GM10266 (cell line): ENCODE measurements around the gene CMTM1.

ENCODE experiments used
- DNase-seq: peaks from one replicate; pipeline ENCODE4 v3.0.0; 2012; ENCODE audit errors: extremely low spot score
- CTCF ChIP-seq: IDR thresholded peaks from 2 replicates; pipeline ENCODE4 v1.5.1; 2012; ENCODE audit warnings: mild to moderate bottlenecking, low read depth; ENCODE audit not compliant: control insufficient read depth, insufficient read depth; ENCODE audit errors: missing control alignments

CMTM1 gene

GRCh38 chr16:66614161-66614802 is 48.0 kb downstream of the CMTM1 start:
- DNase-seq: no peak
- no peak for TF ChIP-seq CTCF

- TF ChIP-seq CTCF: no peak
- DNase-seq: no peak
These were observed 49.9 kb downstream of the CMTM1 start for GRCh38 chr16:66616169-66616568.

GRCh38 chr16:66616592-66616991 is 50.4 kb downstream of the CMTM1 start:
- no peak for TF ChIP-seq CTCF
- no peak for DNase-seq

- DNase-seq: no peak
- TF ChIP-seq CTCF: no peak
These were observed 50.8 kb downstream of the CMTM1 start for GRCh38 chr16:66617010-66617434.

- no peak for DNase-seq
- no peak for TF ChIP-seq CTCF
These were observed 51.5 kb downstream of the CMTM1 start for GRCh38 chr16:66617728-66618127.

GRCh38 chr16:66618588-66619375 is 52.5 kb downstream of the CMTM1 start:
- TF ChIP-seq CTCF: no peak
- DNase-seq: no peak
